NB4 (cell line): ENCODE data around the gene TBC1D23.

Experiments used
- TF ChIP-seq, protein P1 (sequence below): IDR thresholded peaks from 2 replicates; pipeline ENCODE4 v1.6.1; 2011; ENCODE audit warnings: low read depth, low read length
- TF ChIP-seq, protein P2 (sequence below): IDR thresholded peaks from one replicate; pipeline ENCODE4 v1.5.1; 2012; ENCODE audit warnings: low read depth, low read length

DNA sequence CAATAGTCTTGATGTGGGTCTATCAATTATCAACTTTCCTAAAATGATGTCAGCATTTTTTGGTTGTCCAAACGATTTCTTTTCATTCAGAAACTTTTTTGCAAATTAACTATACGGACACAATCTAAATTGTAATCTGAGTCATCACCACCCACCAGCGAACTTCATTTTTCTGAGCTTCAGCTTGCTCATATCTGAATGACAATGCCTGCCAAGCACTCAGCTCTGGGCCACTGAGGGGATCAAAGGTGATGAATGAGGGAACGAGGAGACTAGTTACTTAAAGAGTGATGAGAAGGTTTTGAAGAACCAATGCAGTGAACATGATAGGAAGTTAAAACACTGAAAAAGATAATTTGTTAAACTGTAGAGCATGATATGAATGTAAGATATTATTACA, 14.9 kb upstream of the TBC1D23 start:
- TF ChIP-seq, protein P1, sequence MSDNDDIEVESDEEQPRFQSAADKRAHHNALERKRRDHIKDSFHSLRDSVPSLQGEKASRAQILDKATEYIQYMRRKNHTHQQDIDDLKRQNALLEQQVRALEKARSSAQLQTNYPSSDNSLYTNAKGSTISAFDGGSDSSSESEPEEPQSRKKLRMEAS = no peak
- TF ChIP-seq, protein P2, sequence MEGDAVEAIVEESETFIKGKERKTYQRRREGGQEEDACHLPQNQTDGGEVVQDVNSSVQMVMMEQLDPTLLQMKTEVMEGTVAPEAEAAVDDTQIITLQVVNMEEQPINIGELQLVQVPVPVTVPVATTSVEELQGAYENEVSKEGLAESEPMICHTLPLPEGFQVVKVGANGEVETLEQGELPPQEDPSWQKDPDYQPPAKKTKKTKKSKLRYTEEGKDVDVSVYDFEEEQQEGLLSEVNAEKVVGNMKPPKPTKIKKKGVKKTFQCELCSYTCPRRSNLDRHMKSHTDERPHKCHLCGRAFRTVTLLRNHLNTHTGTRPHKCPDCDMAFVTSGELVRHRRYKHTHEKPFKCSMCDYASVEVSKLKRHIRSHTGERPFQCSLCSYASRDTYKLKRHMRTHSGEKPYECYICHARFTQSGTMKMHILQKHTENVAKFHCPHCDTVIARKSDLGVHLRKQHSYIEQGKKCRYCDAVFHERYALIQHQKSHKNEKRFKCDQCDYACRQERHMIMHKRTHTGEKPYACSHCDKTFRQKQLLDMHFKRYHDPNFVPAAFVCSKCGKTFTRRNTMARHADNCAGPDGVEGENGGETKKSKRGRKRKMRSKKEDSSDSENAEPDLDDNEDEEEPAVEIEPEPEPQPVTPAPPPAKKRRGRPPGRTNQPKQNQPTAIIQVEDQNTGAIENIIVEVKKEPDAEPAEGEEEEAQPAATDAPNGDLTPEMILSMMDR = no peak
